HG02885 (cell line): Measurements from ENCODE around the gene FILIP1L.
"Not testable (repeated sequence)": the region's sequence is repeated elsewhere in the genome, so short reads cannot be mapped to it uniquely, and the experiment has no call there.

ENCODE experiments used
- ATAC-seq: cut with Tn5 transposase; IDR thresholded peaks from one replicate; pipeline ENCODE4 v1.9.1; 2021; ENCODE audit warnings: mild to moderate bottlenecking; ENCODE audit not compliant: unreplicated experiment, poor library complexity

FILIP1L gene

GRCh38 chr3:100076731-100077529, 37.4 kb downstream of the FILIP1L start:
- no peak for ATAC-seq

GRCh38 chr3:100075851-100076730, 38.2 kb downstream of the FILIP1L start:
- ATAC-seq: no peak

GRCh38 chr3:100075196-100075595, 39.1 kb downstream of the FILIP1L start:
- no peak for ATAC-seq

- peak; percentile 39 for ATAC-seq
Observed at GRCh38 chr3:100073714-100074307, 40.5 kb downstream of the FILIP1L start.

GRCh38 chr3:100073049-100073713, 41.1 kb downstream of the FILIP1L start:
- no peak for ATAC-seq

GRCh38 chr3:100072326-100073048, 41.8 kb downstream of the FILIP1L start:
- ATAC-seq: peak; percentile 62

GRCh38 chr3:100069472-100069871, 44.8 kb downstream of the FILIP1L start:
- no peak for ATAC-seq

- ATAC-seq: peak; percentile 79
Observed at GRCh38 chr3:100068826-100069225, 45.5 kb downstream of the FILIP1L start.

GRCh38 chr3:100067589-100067988, 46.7 kb downstream of the FILIP1L start:
- no peak for ATAC-seq

- no peak for ATAC-seq
Observed at GRCh38 chr3:100063929-100064461, 50.3 kb downstream of the FILIP1L start.

GRCh38 chr3:100062665-100063064, 51.6 kb downstream of the FILIP1L start:
- no peak for ATAC-seq

- ATAC-seq: peak; percentile 86
Observed at GRCh38 chr3:100060685-100061484, 53.4 kb downstream of the FILIP1L start.

GRCh38 chr3:100059472-100059871, 54.8 kb downstream of the FILIP1L start:
- no peak for ATAC-seq

- no peak for ATAC-seq
Observed at GRCh38 chr3:100057716-100058575, 56.4 kb downstream of the FILIP1L start.

- no peak for ATAC-seq
Observed at GRCh38 chr3:100053951-100054620, 60.2 kb downstream of the FILIP1L start.

GRCh38 chr3:100051513-100051912, 62.8 kb downstream of the FILIP1L start:
- ATAC-seq: not testable (repeated sequence)

GRCh38 chr3:100048248-100048647, 66.1 kb downstream of the FILIP1L start:
- ATAC-seq: no peak
